ENCODE data around the gene ABCA2. TPM values are rescaled to one million over a fixed set of nuclear protein-coding genes. Genes with fewer than 3 reads are reported as not detected.

The ABCA2 gene
- total and polyA plus RNA-seq, 9 of the 15 experiments (the other 6 are each of a cell fraction or from before 2014, with no cell fraction given): 0.69 to 16.3 (median 6.1) TPM; not detected in 2

DNA sequence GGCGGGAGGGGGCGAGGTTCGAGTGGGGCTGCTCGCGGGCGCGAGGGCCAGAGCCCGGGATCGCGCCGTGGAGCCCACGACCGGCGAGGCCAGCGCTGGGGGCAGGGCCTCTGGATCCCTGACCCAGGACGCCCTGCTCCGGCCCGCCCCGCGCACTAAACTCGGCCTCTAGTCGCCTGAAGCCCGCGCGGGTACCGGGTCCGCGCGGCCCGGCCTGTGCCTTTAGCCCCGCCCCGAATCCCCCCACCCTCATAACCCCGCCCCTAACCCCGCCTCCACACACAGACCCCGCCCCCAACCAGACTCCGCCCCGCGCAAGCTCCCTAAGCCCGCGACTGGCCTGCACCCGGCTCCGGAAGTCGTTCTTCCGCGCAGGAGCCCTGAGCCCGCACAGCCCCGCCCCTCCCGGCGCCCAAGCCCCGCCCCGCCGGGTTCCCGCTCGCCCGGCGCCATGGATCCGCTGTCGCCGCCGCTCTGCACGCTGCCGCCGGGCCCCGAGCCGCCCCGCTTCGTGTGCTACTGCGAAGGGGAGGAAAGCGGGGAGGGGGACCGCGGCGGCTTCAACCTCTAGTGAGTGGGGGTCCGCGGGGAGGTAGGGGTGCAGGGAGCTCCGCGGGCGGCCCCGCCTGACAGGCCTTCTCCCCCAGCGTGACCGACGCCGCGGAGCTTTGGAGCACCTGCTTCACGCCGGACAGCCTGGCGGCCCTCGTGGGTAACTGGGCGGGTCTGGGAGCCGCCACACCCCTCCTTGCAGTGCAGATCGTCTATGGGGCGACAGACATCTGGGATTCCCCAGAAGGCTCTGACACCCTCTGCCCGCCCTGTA is 35.8 kb downstream of the ABCA2 start, which contains the start of gene PAXX (continued):
- TF ChIP-seq, protein P1, sequence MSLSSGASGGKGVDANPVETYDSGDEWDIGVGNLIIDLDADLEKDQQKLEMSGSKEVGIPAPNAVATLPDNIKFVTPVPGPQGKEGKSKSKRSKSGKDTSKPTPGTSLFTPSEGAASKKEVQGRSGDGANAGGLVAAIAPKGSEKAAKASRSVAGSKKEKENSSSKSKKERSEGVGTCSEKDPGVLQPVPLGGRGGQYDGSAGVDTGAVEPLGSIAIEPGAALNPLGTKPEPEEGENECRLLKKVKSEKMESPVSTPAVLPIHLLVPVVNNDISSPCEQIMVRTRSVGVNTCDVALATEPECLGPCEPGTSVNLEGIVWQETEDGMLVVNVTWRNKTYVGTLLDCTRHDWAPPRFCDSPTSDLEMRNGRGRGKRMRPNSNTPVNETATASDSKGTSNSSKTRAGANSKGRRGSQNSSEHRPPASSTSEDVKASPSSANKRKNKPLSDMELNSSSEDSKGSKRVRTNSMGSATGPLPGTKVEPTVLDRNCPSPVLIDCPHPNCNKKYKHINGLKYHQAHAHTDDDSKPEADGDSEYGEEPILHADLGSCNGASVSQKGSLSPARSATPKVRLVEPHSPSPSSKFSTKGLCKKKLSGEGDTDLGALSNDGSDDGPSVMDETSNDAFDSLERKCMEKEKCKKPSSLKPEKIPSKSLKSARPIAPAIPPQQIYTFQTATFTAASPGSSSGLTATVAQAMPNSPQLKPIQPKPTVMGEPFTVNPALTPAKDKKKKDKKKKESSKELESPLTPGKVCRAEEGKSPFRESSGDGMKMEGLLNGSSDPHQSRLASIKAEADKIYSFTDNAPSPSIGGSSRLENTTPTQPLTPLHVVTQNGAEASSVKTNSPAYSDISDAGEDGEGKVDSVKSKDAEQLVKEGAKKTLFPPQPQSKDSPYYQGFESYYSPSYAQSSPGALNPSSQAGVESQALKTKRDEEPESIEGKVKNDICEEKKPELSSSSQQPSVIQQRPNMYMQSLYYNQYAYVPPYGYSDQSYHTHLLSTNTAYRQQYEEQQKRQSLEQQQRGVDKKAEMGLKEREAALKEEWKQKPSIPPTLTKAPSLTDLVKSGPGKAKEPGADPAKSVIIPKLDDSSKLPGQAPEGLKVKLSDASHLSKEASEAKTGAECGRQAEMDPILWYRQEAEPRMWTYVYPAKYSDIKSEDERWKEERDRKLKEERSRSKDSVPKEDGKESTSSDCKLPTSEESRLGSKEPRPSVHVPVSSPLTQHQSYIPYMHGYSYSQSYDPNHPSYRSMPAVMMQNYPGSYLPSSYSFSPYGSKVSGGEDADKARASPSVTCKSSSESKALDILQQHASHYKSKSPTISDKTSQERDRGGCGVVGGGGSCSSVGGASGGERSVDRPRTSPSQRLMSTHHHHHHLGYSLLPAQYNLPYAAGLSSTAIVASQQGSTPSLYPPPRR (CRISPR knock-in tag; IDR thresholded peaks at IDR 0.05; ENCODE audit: borderline replicate concordance): 0 out of 2 replicates have a peak, but pooled peaks have one; percentile 31
- no peak for TF ChIP-seq ZNF134 (CRISPR knock-in tag; conservative IDR thresholded peaks at IDR 0.05)
- peak; percentile 1 for TF ChIP-seq MEIS2 (IDR thresholded peaks at IDR 0.05; ENCODE audit: partially characterized antibody)
- TF ChIP-seq, protein P2, sequence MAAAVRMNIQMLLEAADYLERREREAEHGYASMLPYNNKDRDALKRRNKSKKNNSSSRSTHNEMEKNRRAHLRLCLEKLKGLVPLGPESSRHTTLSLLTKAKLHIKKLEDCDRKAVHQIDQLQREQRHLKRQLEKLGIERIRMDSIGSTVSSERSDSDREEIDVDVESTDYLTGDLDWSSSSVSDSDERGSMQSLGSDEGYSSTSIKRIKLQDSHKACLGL (CRISPR knock-in tag; IDR thresholded peaks at IDR 0.05; ENCODE audit: borderline replicate concordance, poor library complexity, severe bottlenecking): peak; percentile 83
- peak; percentile 81; the same call in 1 of the 2 replicates for TF ChIP-seq MXI1 (IDR thresholded peaks at IDR 0.05; ENCODE audit: low read depth, low read length)
- no peak for TF ChIP-seq AFF1 (IDR thresholded peaks at IDR 0.05; ENCODE audit: low read depth in 1 of 2, partially characterized antibody in 2 of 2)
- no peak for TF ChIP-seq FOXM1 (IDR thresholded peaks at IDR 0.05; ENCODE audit: low read depth)
- 0 out of 2 replicates have a peak, but pooled peaks have one; percentile 46 for TF ChIP-seq FOXM1 (CRISPR knock-in tag; IDR thresholded peaks at IDR 0.05; ENCODE audit: low read depth)
- peak; percentile 31; the same call in 1 of the 2 replicates for TF ChIP-seq ESRRA (IDR thresholded peaks at IDR 0.05; ENCODE audit: borderline replicate concordance, low read depth)
- TF ChIP-seq E2F5 (CRISPR knock-in tag; IDR thresholded peaks at IDR 0.05): peak; percentile 62; the same call in 1 of the 2 replicates
- TF ChIP-seq, protein P3, sequence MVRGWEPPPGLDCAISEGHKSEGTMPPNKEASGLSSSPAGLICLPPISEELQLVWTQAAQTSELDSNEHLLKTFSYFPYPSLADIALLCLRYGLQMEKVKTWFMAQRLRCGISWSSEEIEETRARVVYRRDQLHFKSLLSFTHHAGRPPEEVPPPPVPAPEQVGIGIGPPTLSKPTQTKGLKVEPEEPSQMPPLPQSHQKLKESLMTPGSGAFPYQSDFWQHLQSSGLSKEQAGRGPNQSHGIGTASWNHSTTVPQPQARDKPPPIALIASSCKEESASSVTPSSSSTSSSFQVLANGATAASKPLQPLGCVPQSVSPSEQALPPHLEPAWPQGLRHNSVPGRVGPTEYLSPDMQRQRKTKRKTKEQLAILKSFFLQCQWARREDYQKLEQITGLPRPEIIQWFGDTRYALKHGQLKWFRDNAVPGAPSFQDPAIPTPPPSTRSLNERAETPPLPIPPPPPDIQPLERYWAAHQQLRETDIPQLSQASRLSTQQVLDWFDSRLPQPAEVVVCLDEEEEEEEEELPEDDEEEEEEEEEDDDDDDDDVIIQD (CRISPR knock-in tag; IDR thresholded peaks at IDR 0.05): no peak
- TF ChIP-seq FOXK1 (CRISPR knock-in tag; IDR thresholded peaks at IDR 0.05; ENCODE audit: borderline replicate concordance): no peak
